ENCODE data around the gene PIGU. TPM values are rescaled to one million over a fixed set of nuclear protein-coding genes. Genes with fewer than 3 reads are reported as not detected.

The PIGU gene
- total RNA-seq, 1 experiment from 2014 or later = 25.1 TPM

DNA sequence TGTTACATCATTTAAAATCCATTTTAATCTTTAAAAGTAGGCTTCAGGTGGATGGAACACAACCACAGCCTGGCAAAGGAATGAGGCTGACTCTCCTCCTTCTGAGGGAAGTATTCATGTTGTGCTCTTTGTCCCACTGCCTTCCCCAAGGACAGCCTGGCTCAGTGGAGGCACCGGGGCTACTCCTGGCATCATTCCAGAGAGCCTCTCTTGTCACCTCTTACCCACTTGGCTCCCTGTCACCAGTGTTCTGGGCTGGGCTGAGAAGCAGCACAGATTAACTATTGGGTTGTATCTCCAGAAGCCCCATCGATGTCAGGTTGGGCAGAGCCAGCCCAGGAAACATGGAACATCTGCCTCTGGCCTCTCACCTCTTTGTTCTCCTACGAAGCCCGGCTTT lies 16.5 kb upstream of the PIGU start (continued):
- TF ChIP-seq TCF7L2 (IDR thresholded peaks at IDR 0.05; ENCODE audit: borderline replicate concordance, extremely low read depth, insufficient read depth, insufficient read length) (no peak), ZFX (IDR thresholded peaks at IDR 0.05) (no peak), ZNF274 (IDR thresholded peaks at IDR 0.05; ENCODE audit: low read depth, low read length) (no peak)

GRCh38 chr20:34691838-34692237 lies 14.9 kb upstream of the PIGU start:
- Histone ChIP-seq H3K9me2 (ENCODE audit: insufficient read depth) (no peaks in the 10 kb centered on the region), H3K79me2 (ENCODE audit: insufficient read depth, low read length) (no peaks in the 10 kb centered on the region), H3K9me3 (ENCODE audit: control insufficient read depth in 1 of 2, insufficient read depth in 1 of 2, low read depth in 1 of 2, low read length in 2 of 2) (no peaks in the 10 kb centered on the region), H2AFZ (ENCODE audit: low read depth, low read length, poor library complexity, severe bottlenecking) (no peak overlapping the region), H3K4me1 (ENCODE audit: control insufficient read depth in 1 of 2, insufficient read depth in 2 of 2, low read length in 2 of 2) (no peaks in the 10 kb centered on the region), H3K9ac (ENCODE audit: low read length) (no peak overlapping the region), H3K27me3 (ENCODE audit: insufficient read depth, low read length) (no peaks in the 10 kb centered on the region), H3K4me3 (replicated peaks in 1 of 2; ENCODE audit: low read depth in 1 of 2, low read length in 2 of 2) (no peak overlapping the region), H3K4me2 (ENCODE audit: low read length) (no peak overlapping the region), H3K36me3 (ENCODE audit: control insufficient read depth in 1 of 2, insufficient read depth in 2 of 2, low read length in 2 of 2) (no peaks in the 10 kb centered on the region), H3K27ac (ENCODE audit: low read depth, low read length) (no peak overlapping the region), H4K20me1 (ENCODE audit: insufficient read depth) (no peaks in the 10 kb centered on the region)
- TF ChIP-seq CEBPB (IDR thresholded peaks at IDR 0.05; ENCODE audit: low read depth) = no peak
- no peak for TF ChIP-seq SIN3A (IDR thresholded peaks at IDR 0.05; ENCODE audit: low read depth)
- no peak for TF ChIP-seq EGR1 (IDR thresholded peaks at IDR 0.05; ENCODE audit: low read depth)
- no peak for TF ChIP-seq FOSL1 (IDR thresholded peaks at IDR 0.05; ENCODE audit: low read depth)
- TF ChIP-seq ZNF274 (IDR thresholded peaks at IDR 0.05; ENCODE audit: low read depth, low read length) = no peak
- no peak for TF ChIP-seq ATF3 (IDR thresholded peaks at IDR 0.05)
- TF ChIP-seq EZH2phosphoT487 (IDR thresholded peaks at IDR 0.05; ENCODE audit: borderline replicate concordance) = no peak
- TF ChIP-seq REST (IDR thresholded peaks at IDR 0.05; ENCODE audit: low read depth) = no peak
- TF ChIP-seq ZBTB33 (IDR thresholded peaks at IDR 0.05; ENCODE audit: extremely low read depth, insufficient replicate concordance, low read length) = no peak
- POLR2A ChIA-PET = no interaction called here
- ATAC-seq (no peak), DNase-seq (ENCODE audit: low read depth, low spot score) (no peak)
- CTCF ChIA-PET = no interaction called here
- RAD21 ChIA-PET (ENCODE audit: low non-redundant PET in 1 of 2, low total read pairs in 2 of 2, uncharacterized antibody in 2 of 2, unreplicated experiment in 2 of 2) = no interaction called here
- intact Hi-C loops (cut with micrococcal nuclease) = no loop called here
- BruUV-seq (replicated peaks) = no TSS peak
